VCaP (cell line): Measurements from ENCODE around the gene ZNF624.

Experiments used
- H3K27ac ChIP-seq: fragments of 450-650 bp; 2 replicates; pipeline ENCODE4 v1.5.1; 2017
- TF ChIP-seq, protein P1 (sequence below): fragments of 450-650 bp; conservative IDR thresholded peaks from 2 replicates; pipeline ENCODE4 v1.5.1; 2017; ENCODE audit warnings: mild to moderate bottlenecking, moderate library complexity

The ZNF624 gene

DNA sequence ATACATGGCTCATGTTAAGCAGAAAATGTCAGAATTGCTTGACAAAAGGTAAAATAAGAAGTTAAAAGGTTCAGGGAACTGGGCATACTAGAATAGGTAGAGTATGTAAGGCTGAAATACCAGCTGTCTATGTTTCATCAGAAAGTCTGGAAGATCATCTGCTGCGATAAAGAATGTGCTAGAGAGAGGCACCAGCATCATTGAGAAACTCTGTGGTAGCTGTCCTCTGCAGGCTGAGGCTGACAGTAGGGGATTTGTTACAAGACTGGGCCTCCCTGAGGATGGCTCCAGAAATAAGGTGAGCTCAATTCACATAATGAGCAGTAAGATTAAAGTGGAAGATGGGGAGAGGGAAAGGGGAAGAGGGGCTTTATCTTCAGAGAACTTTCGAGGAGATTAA is 80.2 kb downstream of the ZNF624 start:
- no peak overlapping the region for H3K27ac ChIP-seq
- TF ChIP-seq, protein P1, sequence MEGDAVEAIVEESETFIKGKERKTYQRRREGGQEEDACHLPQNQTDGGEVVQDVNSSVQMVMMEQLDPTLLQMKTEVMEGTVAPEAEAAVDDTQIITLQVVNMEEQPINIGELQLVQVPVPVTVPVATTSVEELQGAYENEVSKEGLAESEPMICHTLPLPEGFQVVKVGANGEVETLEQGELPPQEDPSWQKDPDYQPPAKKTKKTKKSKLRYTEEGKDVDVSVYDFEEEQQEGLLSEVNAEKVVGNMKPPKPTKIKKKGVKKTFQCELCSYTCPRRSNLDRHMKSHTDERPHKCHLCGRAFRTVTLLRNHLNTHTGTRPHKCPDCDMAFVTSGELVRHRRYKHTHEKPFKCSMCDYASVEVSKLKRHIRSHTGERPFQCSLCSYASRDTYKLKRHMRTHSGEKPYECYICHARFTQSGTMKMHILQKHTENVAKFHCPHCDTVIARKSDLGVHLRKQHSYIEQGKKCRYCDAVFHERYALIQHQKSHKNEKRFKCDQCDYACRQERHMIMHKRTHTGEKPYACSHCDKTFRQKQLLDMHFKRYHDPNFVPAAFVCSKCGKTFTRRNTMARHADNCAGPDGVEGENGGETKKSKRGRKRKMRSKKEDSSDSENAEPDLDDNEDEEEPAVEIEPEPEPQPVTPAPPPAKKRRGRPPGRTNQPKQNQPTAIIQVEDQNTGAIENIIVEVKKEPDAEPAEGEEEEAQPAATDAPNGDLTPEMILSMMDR, result no peak
